ENCODE results near the gene MRPL9.
"Not testable (repeated sequence)": the region's sequence is repeated elsewhere in the genome, so short reads cannot be mapped to it uniquely, and the experiment has no call there.

The MRPL9 gene

DNA sequence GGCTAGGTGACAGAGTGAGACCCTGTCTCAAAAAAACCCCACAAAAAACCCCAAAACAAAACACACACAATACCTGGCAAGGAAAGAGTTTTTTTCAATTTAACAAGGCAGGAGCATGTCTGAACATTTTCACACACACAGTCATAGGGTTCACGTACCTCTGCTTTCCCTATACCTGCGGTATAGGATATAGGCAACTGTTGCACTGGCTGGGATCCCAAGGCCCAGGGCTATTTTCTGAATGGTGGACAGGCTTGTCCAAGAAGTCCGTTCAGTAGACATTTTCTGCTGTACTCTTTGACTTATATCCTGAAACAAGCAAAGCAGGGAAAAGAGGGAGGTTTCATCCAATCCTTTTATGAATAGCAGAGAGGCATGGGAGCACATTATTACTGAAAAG, 19.4 kb upstream of the MRPL9 start:
- no peak for FAIRE-seq

GRCh38 chr1:151782026-151782425, 18.7 kb upstream of the MRPL9 start:
- not testable (repeated sequence) for FAIRE-seq

DNA sequence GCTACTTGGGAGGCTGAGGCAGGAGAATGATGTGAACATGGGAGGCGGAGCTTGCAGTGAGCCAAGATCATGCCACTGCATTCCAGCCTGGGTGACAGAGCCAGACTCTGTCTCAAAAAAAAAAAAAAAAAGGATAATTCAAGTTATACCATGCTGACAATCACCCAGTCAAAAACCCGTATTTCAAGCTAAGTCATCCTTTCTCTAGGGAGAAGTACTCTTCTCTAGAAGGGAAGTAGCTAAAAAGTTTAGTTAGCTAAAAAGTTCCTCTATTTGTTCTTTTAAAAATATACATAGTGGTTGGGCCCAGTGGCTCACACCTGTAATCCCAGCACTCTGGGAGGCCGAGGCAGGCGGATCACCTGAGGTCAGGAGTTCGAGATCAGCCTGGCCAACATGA, 17.4 kb upstream of the MRPL9 start:
- FAIRE-seq: not testable (repeated sequence)

- no peak for FAIRE-seq
Observed at GRCh38 chr1:151779852-151780251, 16.6 kb upstream of the MRPL9 start.

GRCh38 chr1:151777317-151777716, 14.0 kb upstream of the MRPL9 start:
- no peak for FAIRE-seq

GRCh38 chr1:151776665-151777062, 13.4 kb upstream of the MRPL9 start:
- FAIRE-seq: no peak

DNA sequence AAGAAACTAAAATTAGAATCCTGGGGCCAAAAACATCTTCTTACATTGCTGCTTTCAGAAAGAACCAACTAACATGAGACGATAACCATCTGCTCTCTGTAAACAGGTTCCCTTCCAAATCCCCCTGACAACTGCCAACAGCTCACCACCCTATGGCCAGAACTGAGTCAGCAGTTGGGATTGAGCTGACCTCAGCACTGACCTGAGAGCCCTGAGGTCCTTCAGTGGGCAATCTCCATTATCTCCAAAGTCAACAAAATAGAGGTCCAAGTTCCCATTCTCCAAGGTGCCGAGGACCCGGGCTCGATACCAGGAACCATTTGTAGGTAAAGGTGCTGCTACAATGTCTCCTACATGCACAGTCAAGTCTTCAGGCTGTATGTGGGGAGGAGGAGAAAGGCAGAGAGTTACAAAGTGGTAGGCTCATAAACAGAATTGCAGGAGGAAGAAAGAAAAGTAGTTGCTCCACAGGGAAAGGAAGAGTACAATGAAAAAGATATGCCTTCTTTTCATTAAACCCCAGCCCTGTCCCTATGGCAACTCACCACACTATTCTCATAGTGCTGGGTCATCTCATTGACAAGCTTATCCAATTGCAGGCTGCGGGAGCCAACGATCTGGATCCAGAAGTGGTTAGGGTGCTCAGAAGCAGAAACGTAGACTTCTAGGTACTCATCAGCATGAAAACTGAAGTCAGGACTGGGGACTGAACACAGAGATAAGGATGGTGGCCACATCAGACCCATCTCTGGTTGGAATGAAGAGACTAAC, 12.8 kb upstream of the MRPL9 start:
- FAIRE-seq: no peak

GRCh38 chr1:151774256-151774922, 11.1 kb upstream of the MRPL9 start:
- FAIRE-seq: no peak

- FAIRE-seq: no peak
Observed at GRCh38 chr1:151773702-151774101, 10.4 kb upstream of the MRPL9 start.

DNA sequence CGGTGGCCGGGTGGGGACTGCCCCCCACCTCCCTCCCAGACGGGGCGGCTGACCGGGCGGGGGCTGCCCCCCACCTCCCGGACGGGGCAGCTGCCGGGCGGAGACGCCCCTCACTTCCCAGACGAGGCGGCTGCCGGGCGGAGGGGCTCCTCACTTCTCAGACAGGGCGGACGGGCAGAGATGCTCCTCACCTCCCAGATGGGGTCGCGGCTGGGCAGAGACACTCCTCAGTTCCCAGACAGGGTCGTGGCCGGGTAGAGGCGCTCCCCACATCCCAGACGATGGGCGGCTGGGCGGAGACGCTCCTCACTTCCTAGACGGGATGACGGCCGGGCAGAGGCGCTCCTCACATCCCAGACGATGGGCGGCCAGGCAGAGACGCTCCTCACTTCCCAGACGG, 6.0 kb upstream of the MRPL9 start:
- FAIRE-seq: not testable (repeated sequence)

GRCh38 chr1:151768351-151769066, 5.2 kb upstream of the MRPL9 start:
- not testable (repeated sequence) for FAIRE-seq

DNA sequence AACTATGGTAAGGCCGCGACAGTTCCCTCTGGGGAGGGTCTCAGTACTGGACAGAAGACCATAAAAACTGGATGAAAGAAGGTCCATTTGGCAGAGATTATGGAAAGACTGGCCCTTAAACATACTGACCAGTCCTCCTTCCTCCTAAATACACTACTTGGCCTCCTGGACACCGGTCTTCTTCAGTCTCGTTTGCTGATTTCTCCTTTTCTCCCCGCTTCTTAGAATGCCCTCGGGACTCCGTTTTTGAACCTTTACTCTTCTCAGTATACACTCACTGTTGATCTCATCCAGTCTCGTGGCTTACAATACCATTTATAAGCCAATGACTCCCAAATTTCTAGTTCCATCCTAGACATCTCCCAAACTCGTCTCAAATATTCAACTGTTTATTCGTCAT, 694 bp upstream of the MRPL9 start:
- no peak for FAIRE-seq

DNA sequence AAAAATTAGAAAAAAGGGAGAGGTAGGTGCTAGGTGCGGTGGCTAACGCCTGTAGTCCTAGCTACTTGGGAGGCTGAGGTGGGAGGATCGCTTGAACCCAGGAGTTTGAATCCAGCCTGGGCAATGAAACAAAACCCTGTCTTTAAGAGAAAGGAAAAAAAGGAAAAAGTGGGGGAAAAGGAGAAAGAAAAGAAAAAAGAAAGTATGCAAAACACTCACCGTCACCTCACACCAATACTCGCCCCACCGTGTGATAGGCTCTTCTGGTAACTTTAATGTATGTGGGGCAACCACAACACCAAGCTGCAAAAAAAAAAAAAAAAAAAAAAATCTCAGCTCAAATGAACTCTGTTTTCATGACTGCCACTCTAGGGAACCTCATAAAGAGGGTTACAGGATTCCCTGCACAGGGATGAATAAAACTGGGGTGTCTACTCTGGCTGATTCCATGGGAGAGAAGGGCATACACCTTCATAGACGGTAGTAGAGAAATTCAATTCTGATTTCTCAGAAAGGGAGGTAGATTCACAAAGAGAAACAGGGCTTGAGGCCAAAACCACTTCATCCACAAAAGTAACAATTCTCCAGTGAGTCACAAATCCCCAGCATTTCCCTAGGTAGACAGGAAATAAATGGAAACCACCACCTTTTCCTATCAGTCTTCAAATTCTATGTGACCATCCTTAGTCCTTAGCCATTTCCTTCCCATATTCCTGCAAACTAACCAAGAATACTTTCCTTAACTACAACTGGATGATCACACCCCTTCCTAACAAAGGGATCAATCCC, 2.5 kb downstream of the MRPL9 start:
- no peak for FAIRE-seq

GRCh38 chr1:151759241-151759640, 4.1 kb downstream of the MRPL9 start:
- no peak for FAIRE-seq

DNA sequence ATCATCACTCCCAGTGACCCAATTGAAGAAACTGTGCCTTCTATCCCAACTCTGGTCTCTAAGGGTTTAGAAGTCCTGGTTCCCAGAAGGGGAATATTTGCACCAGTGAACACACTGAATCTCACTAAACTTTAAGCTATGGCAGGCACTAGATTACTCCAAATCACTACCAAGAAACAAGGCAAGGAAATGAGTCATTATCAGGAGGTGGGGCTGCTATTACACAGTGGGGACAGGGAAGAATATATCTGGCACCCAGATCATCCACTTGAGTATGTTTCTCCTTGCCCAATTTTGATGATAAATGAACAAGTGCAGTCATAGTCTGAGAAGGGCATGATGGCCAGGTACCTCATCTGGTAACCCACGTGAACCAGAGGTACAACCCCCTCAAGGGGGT, 7.0 kb downstream of the MRPL9 start:
- no peak for FAIRE-seq

- no peak for FAIRE-seq
Observed at GRCh38 chr1:151741516-151741915, 21.8 kb downstream of the MRPL9 start.

GRCh38 chr1:151739590-151740355, 23.5 kb downstream of the MRPL9 start:
- FAIRE-seq: no peak

- no peak for FAIRE-seq
Observed at GRCh38 chr1:151737479-151737878, 25.8 kb downstream of the MRPL9 start.

GRCh38 chr1:151737026-151737425, 26.3 kb downstream of the MRPL9 start:
- FAIRE-seq: no peak

DNA sequence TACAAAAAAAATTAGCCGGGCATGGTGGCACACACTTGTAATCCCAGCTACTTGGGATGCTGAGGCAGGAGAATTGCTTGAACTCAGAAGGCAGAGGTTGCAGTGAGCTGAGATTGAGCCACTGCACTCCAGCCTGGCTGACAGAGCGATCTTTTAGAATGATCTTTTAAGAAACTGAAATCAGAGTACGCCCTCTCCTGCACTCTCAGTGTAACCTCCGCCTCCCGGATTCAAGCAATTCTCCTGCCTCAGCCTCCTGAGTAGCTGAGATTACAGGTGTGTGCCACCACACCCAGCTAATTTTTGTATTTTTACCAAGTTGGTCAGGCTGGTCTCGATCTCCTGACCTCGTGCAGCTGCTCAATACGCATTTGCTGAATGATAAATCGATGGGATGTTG, 29.3 kb downstream of the MRPL9 start:
- not testable (repeated sequence) for FAIRE-seq

GRCh38 chr1:151733126-151733525, 30.2 kb downstream of the MRPL9 start:
- no peak for FAIRE-seq

DNA sequence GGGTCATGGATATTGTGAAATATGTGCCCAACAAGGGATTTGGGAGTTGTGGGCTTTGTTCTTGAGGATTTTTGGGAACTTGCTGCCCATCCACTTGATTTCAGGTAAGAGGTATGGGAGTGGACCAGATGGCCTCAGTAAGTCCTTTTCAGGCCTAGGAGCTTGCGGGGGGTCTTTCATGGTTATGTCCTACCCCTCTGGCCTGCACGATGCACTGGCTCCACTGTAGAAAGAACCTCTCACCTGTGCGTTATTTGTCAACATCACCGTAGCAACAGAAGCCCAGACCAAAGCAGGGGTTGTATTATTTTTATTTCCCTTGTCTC, 33.4 kb downstream of the MRPL9 start:
- FAIRE-seq: no peak

Measured in colon (tissue), 2 donors.